Mesendoderm (in vitro differentiated cells): ENCODE data around the gene ENTHD1.

Source experiments
- DNase-seq: peaks from one replicate; pipeline ENCODE4 v3.0.0; 2013
- H2AK5ac ChIP-seq: 2 replicates; pipeline ENCODE4 v1.6.1; 2013; ENCODE audit warnings: low read length, inconsistent platforms
- H2BK120ac ChIP-seq: 2 replicates; pipeline ENCODE4 v1.6.1; 2013; ENCODE audit warnings: low read depth, mild to moderate bottlenecking, low read length, moderate library complexity, mixed read lengths
- H2BK15ac ChIP-seq: replicated peaks from 2 replicates; pipeline ENCODE4 v1.6.1; 2013; ENCODE audit warnings: low read depth, mild to moderate bottlenecking, moderate library complexity
- H2BK5ac ChIP-seq: 2 replicates; pipeline ENCODE4 v1.6.1; 2013; ENCODE audit warnings: low read length, inconsistent platforms
- H3K18ac ChIP-seq: 2 replicates; pipeline ENCODE4 v1.6.1; 2013; ENCODE audit warnings: mild to moderate bottlenecking, low read length, mixed read lengths
- H3K23ac ChIP-seq: one replicate; pipeline ENCODE4 v1.6.1; 2013; ENCODE audit warnings: low read length
- H3K27ac ChIP-seq: 2 replicates; pipeline ENCODE4 v1.5.1; 2013; ENCODE audit warnings: low read depth, mild to moderate bottlenecking, inconsistent platforms, low read length, moderate library complexity
- H3K27me3 ChIP-seq: 2 replicates; pipeline ENCODE4 v1.6.1; 2013; ENCODE audit warnings: low read length, control low read depth, mild to moderate bottlenecking, inconsistent platforms; ENCODE audit not compliant: insufficient read depth, poor library complexity
- H3K36me3 ChIP-seq: 2 replicates; pipeline ENCODE4 v1.6.1; 2013; ENCODE audit warnings: low read length, inconsistent platforms; ENCODE audit not compliant: control insufficient read depth, insufficient read depth
- H3K4ac ChIP-seq: one replicate; pipeline ENCODE4 v1.6.1; 2013; ENCODE audit warnings: low read depth, mild to moderate bottlenecking, low read length, moderate library complexity
- H3K4me1 ChIP-seq: 2 replicates; pipeline ENCODE4 v1.6.1; 2013; ENCODE audit warnings: low read depth, low read length, inconsistent platforms; ENCODE audit not compliant: control insufficient read depth
- H3K4me2 ChIP-seq: 2 replicates; pipeline ENCODE4 v1.6.1; 2013; ENCODE audit warnings: low read length
- H3K4me3 ChIP-seq: 2 replicates; pipeline ENCODE4 v1.5.1; 2013; ENCODE audit warnings: mild to moderate bottlenecking, low read length
- H3K56ac ChIP-seq: one replicate; pipeline ENCODE4 v1.6.1; 2013; ENCODE audit warnings: low read length
- H3K79me1 ChIP-seq: 2 replicates; pipeline ENCODE4 v1.6.1; 2013; ENCODE audit warnings: low read length, inconsistent platforms
- H3K79me2 ChIP-seq: 2 replicates; pipeline ENCODE4 v1.6.1; 2013; ENCODE audit warnings: mild to moderate bottlenecking, low read length; ENCODE audit not compliant: control insufficient read depth, insufficient read depth
- H3K9ac ChIP-seq: 2 replicates; pipeline ENCODE4 v1.6.1; 2013; ENCODE audit warnings: low read length, inconsistent platforms
- H4K5ac ChIP-seq: one replicate; pipeline ENCODE4 v1.6.1; 2013; ENCODE audit warnings: low read length
- H4K8ac ChIP-seq: one replicate; pipeline ENCODE4 v1.6.1; 2013; ENCODE audit warnings: low read depth, mild to moderate bottlenecking, control low read depth, low read length, moderate library complexity
- WGBS: extraction: QIAGEN DNeasy Blood & Tissue Kit; methylation state at CpG from one replicate; pipeline ENCODE4 v1.1.7; 2013; ENCODE audit warnings: low lambda C conversion rate, missing lambda C conversion rate; ENCODE audit not compliant: insufficient coverage; ENCODE audit errors: extremely low coverage; 5-methylcytosine and 5-hydroxymethylcytosine counted together

ENTHD1 gene

DNA sequence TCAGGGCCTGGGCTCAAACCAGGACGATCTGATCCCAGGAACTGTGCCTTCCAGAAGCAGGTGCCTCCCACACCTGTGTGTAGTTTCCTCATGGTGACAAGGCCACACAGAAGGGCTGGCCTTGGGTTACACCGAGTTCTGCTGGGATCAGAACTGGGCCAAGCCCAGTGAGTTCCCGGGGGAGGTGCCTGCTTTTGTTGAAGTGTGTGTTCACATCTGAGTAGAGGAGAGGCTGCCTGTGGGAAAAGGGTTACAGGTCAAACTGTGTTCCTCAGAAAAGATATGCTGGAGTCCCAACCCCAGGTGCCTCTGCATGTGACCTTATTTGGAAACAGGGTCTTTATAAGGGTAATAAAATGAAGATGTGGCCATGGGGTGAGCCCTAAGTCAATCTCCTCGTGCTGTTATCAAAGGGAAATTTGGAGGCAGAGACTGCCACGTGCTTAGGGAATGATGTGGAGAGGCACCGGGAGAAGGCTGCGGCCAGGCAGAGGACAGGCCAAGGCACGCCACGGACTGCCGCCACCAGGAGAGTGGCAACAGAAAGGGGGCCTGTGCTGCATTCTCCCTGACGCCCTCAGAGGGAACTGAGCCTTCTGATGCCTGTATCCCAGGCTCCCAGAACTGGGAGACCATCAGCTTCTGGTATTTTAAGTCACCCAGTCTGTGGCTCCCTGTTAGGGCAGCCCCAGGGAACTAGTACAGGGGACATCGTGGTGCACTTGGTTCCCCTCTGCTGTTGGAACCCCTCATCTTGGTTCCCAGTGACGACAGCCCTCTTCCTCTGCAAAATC, 164.2 kb downstream of the ENTHD1 start:
- Histone ChIP-seq H2BK5ac (no peak overlapping the region), H2BK120ac (no peak overlapping the region), H3K36me3 (no peaks in the 10 kb centered on the region), H3K4ac (no peak overlapping the region), H3K9ac (no peak overlapping the region), H3K79me2 (no peaks in the 10 kb centered on the region), H3K56ac (no peak overlapping the region), H3K4me3 (no peak overlapping the region), H2BK15ac (no peak overlapping the region), H3K79me1 (no peaks in the 10 kb centered on the region), H3K4me2 (no peak overlapping the region), H4K5ac (no peak overlapping the region), H2AK5ac (no peak overlapping the region), H3K4me1 (no peaks in the 10 kb centered on the region), H4K8ac (no peak overlapping the region), H3K18ac (no peak overlapping the region), H3K23ac (no peak overlapping the region), H3K27ac (no peak overlapping the region), H3K27me3 (no peaks in the 10 kb centered on the region)
- no CpG with 5 or more reads among the region's 13 CpGs for whole genome bisulfite sequencing
- DNase-seq: no peak

GRCh38 chr22:39728236-39728860, 165.2 kb downstream of the ENTHD1 start:
- no peak overlapping the region for H3K23ac ChIP-seq
- no peak overlapping the region for H3K56ac ChIP-seq
- no peaks in the 10 kb centered on the region for H3K4me1 ChIP-seq
- no peak overlapping the region for H3K18ac ChIP-seq
- no peak for DNase-seq
- no peak overlapping the region for H2AK5ac ChIP-seq
- no peak overlapping the region for H4K8ac ChIP-seq
- no peaks in the 10 kb centered on the region for H3K79me2 ChIP-seq
- H3K27ac ChIP-seq: no peak overlapping the region
- H2BK120ac ChIP-seq: no peak overlapping the region
- H3K9ac ChIP-seq: no peak overlapping the region
- H2BK5ac ChIP-seq: no peak overlapping the region
- no peaks in the 10 kb centered on the region for H3K79me1 ChIP-seq
- WGBS: no CpG with 5 or more reads among the region's 12 CpGs
- no peak overlapping the region for H2BK15ac ChIP-seq
- H4K5ac ChIP-seq: no peak overlapping the region
- H3K4me3 ChIP-seq: no peak overlapping the region
- H3K27me3 ChIP-seq: no peaks in the 10 kb centered on the region
- H3K4me2 ChIP-seq: no peak overlapping the region
- H3K36me3 ChIP-seq: no peaks in the 10 kb centered on the region
- no peak overlapping the region for H3K4ac ChIP-seq

GRCh38 chr22:39727541-39727940, 166.0 kb downstream of the ENTHD1 start:
- H3K36me3 ChIP-seq: no peaks in the 10 kb centered on the region
- no peak overlapping the region for H3K27ac ChIP-seq
- no peaks in the 10 kb centered on the region for H3K79me2 ChIP-seq
- H4K8ac ChIP-seq: no peak overlapping the region
- H4K5ac ChIP-seq: no peak overlapping the region
- H3K4me3 ChIP-seq: no peak overlapping the region
- H3K18ac ChIP-seq: no peak overlapping the region
- no peak overlapping the region for H2BK5ac ChIP-seq
- no CpG with 5 or more reads among the region's 15 CpGs for WGBS
- no peak overlapping the region for H2BK120ac ChIP-seq
- no peak overlapping the region for H3K23ac ChIP-seq
- no peak overlapping the region for H2BK15ac ChIP-seq
- no peak overlapping the region for H3K56ac ChIP-seq
- no peaks in the 10 kb centered on the region for H3K4me1 ChIP-seq
- H3K27me3 ChIP-seq: no peaks in the 10 kb centered on the region
- no peaks in the 10 kb centered on the region for H3K79me1 ChIP-seq
- no peak for DNase-seq
- no peak overlapping the region for H2AK5ac ChIP-seq
- no peak overlapping the region for H3K9ac ChIP-seq
- H3K4ac ChIP-seq: no peak overlapping the region
- no peak overlapping the region for H3K4me2 ChIP-seq

DNA sequence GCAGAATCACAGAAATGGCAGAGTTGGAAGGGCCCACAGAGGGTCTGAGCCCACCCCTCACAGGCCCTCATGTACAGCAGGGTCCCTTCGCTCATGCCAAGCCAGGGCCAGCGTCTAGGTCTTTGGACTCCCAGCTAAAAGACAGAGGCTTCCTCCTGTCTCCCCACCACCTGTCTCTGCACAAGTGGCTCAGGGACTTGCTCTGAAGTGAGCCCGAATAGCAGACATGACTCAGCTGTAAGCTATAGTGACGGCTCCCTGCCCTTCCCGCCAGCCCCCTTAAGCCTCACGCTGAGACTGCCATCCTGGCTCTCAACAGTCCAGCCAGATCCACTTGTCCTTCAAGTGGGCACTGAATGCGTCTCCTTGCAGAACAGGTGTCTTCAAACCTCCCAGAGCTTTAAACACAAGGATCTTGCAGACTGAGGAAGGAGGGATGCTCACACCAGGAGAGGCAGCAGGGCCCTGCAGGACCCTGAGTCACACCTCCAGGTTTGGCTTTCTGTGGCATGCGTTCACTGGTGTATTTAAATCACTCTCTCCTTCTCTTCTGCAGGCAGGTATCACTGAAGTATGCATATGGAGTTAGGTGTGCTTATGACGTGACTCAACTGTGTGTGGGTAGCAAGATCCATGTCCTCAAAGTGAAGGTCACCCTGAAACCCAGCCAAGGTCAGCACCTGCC, 168.1 kb downstream of the ENTHD1 start:
- Histone ChIP-seq H2BK5ac (no peak overlapping the region), H3K27ac (no peak overlapping the region), H2BK15ac (no peak overlapping the region), H2BK120ac (no peak overlapping the region), H2AK5ac (no peak overlapping the region), H3K18ac (no peak overlapping the region), H3K27me3 (no peaks in the 10 kb centered on the region), H3K23ac (no peak overlapping the region), H3K79me1 (no peaks in the 10 kb centered on the region), H3K4me2 (no peak overlapping the region), H3K79me2 (no peaks in the 10 kb centered on the region), H3K9ac (no peak overlapping the region), H3K4ac (no peak overlapping the region), H3K4me1 (no peaks in the 10 kb centered on the region), H4K8ac (no peak overlapping the region), H3K36me3 (no peaks in the 10 kb centered on the region), H3K56ac (no peak overlapping the region), H3K4me3 (no peak overlapping the region), H4K5ac (no peak overlapping the region)
- no peak for DNase-seq
- no CpG with 5 or more reads among the region's 9 CpGs for WGBS

DNA sequence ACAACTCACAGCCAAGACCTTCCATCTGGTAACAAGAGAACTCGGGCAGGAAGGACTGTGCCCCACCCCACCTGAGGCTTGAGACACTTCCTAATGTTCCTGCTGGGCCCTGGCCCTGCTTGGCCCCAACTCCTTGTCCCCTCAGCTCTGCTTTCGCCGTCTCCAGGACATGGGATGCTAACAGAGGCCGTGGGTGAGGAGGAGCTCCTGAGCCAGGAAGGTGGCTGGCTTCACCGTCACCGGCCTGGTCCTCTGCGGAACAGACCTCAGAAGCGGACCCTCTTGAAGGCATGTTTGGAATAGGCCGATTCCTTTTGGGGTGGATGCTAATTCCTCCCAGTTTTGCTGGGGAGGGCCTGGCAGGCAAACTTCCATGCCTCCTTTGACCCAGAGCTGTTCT, 168.7 kb downstream of the ENTHD1 start:
- Histone ChIP-seq H3K79me1 (no peaks in the 10 kb centered on the region), H3K9ac (no peak overlapping the region), H3K79me2 (no peaks in the 10 kb centered on the region), H3K27me3 (no peaks in the 10 kb centered on the region), H3K36me3 (no peaks in the 10 kb centered on the region), H4K8ac (no peak overlapping the region), H3K18ac (no peak overlapping the region), H3K27ac (no peak overlapping the region), H3K4me2 (no peak overlapping the region), H3K23ac (no peak overlapping the region), H3K4me3 (no peak overlapping the region), H3K4me1 (peaks cover 2% of the 10 kb centered on the region), H3K4ac (no peak overlapping the region), H2BK120ac (no peak overlapping the region), H3K56ac (no peak overlapping the region), H2AK5ac (no peak overlapping the region), H4K5ac (no peak overlapping the region), H2BK5ac (no peak overlapping the region), H2BK15ac (no peak overlapping the region)
- DNase-seq: no peak
- WGBS: no CpG with 5 or more reads among the region's 9 CpGs
